IPS DF 6.9 (cell line): ENCODE measurements around the gene TCHHL1.
"Not testable (repeated sequence)": the region's sequence is repeated elsewhere in the genome, so short reads cannot be mapped to it uniquely, and the experiment has no call there.

Experiments
- DNase-seq: peaks from one replicate; pipeline ENCODE4 v3.0.0-alpha.2; 2013; ENCODE audit warnings: low read depth, low spot score
- H3K27ac ChIP-seq: one replicate; pipeline ENCODE4 v1.5.1; 2013; ENCODE audit warnings: low read length, control low read depth
- H3K27me3 ChIP-seq: 2 replicates; pipeline ENCODE4 v1.6.1; 2013; ENCODE audit warnings: mild to moderate bottlenecking, low read length; ENCODE audit not compliant: control insufficient read depth, insufficient read depth
- H3K36me3 ChIP-seq: 2 replicates; pipeline ENCODE4 v1.6.1; 2013; ENCODE audit warnings: low read length; ENCODE audit not compliant: control insufficient read depth, insufficient read depth
- H3K4me1 ChIP-seq: 2 replicates; pipeline ENCODE4 v1.6.1; 2013; ENCODE audit warnings: low read length; ENCODE audit not compliant: control insufficient read depth, insufficient read depth
- H3K4me3 ChIP-seq: 2 replicates; pipeline ENCODE4 v1.5.1; 2013; ENCODE audit warnings: mild to moderate bottlenecking, low read length
- H3K9me3 ChIP-seq: 2 replicates; pipeline ENCODE4 v1.6.1; 2013; ENCODE audit warnings: low read length, inconsistent platforms; ENCODE audit not compliant: control insufficient read depth, insufficient read depth
- WGBS: extraction: QIAGEN DNeasy Blood & Tissue Kit; methylation state at CpG from one replicate; pipeline ENCODE4 v1.1.7; 2013; ENCODE audit warnings: mixed read lengths, missing lambda C conversion rate; ENCODE audit not compliant: insufficient read length, insufficient coverage; 5-methylcytosine and 5-hydroxymethylcytosine counted together

Gene TCHHL1

GRCh38 chr1:152084853-152085252, 4.0 kb downstream of the TCHHL1 start:
- H3K27ac ChIP-seq: no peak overlapping the region
- whole genome bisulfite sequencing: 100% methylated on average over 1 of the region's 1 CpG
- no peaks in the 10 kb centered on the region for H3K9me3 ChIP-seq
- DNase-seq: no peak
- H3K4me1 ChIP-seq: no peaks in the 10 kb centered on the region
- no peak overlapping the region for H3K4me3 ChIP-seq
- H3K36me3 ChIP-seq: no peaks in the 10 kb centered on the region
- H3K27me3 ChIP-seq: no peaks in the 10 kb centered on the region

- not testable (repeated sequence) for H3K36me3 ChIP-seq, H3K4me3 ChIP-seq, H3K27ac ChIP-seq, H3K9me3 ChIP-seq, H3K4me1 ChIP-seq, DNase-seq, H3K27me3 ChIP-seq
- no CpG with 5 or more reads among the region's 17 CpGs for WGBS
Observed at GRCh38 chr1:152081026-152081425, 7.8 kb downstream of the TCHHL1 start.

GRCh38 chr1:152080494-152080893, 8.4 kb downstream of the TCHHL1 start:
- H3K4me1 ChIP-seq, H3K9me3 ChIP-seq, H3K4me3 ChIP-seq, DNase-seq, H3K27ac ChIP-seq, H3K36me3 ChIP-seq, H3K27me3 ChIP-seq: not testable (repeated sequence)
- no CpG with 5 or more reads among the region's 17 CpGs for WGBS

DNA sequence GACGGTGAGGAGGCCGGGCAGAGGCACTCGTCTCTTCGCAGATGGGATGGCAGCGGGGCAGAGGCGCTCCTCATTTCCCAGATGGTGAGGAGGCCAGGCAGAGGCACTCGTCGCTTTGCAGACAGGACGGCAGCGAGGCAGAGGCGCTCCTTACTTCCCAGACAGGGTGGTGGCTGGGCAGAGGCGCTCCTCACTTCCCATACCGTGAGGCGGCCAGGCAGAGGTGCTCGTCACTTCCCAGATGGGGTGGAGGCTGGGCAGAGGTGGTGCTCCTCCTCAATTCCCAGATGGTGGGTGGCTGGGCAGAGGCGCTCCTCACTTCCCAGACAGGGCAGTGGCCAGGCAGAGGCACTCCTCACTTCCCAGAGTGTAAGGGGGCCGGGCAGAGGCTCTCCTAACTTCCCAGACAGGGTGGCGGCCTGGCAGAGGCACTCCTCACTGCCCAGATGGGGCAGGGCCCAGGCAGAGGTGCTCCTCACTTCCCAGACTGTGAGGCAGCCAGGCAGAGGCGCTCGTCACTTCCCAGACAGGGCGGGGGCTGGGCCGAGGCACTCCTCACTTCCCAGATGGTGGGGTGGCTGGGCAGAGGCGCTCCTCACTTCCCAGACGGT, 9.9 kb downstream of the TCHHL1 start:
- H3K4me1 ChIP-seq: no peaks in the 10 kb centered on the region
- no peak for DNase-seq
- no peak overlapping the region for H3K27ac ChIP-seq
- no peaks in the 10 kb centered on the region for H3K36me3 ChIP-seq
- H3K4me3 ChIP-seq: no peak overlapping the region
- WGBS: no CpG with 5 or more reads among the region's 24 CpGs
- H3K27me3 ChIP-seq: no peaks in the 10 kb centered on the region
- H3K9me3 ChIP-seq: no peaks in the 10 kb centered on the region

GRCh38 chr1:152072311-152072710, 16.6 kb downstream of the TCHHL1 start:
- no peak overlapping the region for H3K27ac ChIP-seq
- no CpG with 5 or more reads among the region's 3 CpGs for whole genome bisulfite sequencing
- H3K36me3 ChIP-seq: no peaks in the 10 kb centered on the region

GRCh38 chr1:152071123-152071522, 17.7 kb downstream of the TCHHL1 start:
- no peaks in the 10 kb centered on the region for H3K36me3 ChIP-seq
- H3K27me3 ChIP-seq: no peaks in the 10 kb centered on the region
- H3K27ac ChIP-seq: no peak overlapping the region
- DNase-seq: no peak
- no CpG with 5 or more reads among the region's 3 CpGs for WGBS
- H3K4me1 ChIP-seq: no peaks in the 10 kb centered on the region; the same call in 1 of the 2 replicates
- no peaks in the 10 kb centered on the region for H3K9me3 ChIP-seq
- no peak overlapping the region for H3K4me3 ChIP-seq

More at GRCh38 chr1:152072311-152072710, 16.6 kb downstream of the TCHHL1 start:
- H3K27me3 ChIP-seq: no peaks in the 10 kb centered on the region
- no peak for DNase-seq
- no peak overlapping the region for H3K4me3 ChIP-seq
- no peaks in the 10 kb centered on the region; the same call in 1 of the 2 replicates for H3K4me1 ChIP-seq
- H3K9me3 ChIP-seq: no peaks in the 10 kb centered on the region

DNA sequence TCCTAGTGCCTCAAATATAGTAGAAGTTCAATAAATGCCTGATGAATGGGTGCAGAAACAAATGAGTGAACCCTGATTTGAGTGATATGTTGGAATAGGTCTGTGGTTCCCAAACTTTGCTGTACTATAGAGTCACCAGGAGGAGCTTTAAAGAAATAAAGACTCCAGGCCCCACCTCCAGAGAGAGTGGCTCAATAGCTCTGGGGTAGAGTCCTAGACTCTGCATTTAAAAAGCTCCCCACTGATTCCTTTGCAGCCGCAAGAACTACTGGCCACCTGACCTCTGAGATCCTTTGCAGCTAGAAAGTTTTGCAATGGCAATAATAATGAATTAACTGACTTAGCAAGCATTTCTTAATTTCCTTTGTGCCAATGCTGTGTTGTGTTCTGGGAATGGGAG, 20.9 kb downstream of the TCHHL1 start:
- no peaks in the 10 kb centered on the region for H3K36me3 ChIP-seq
- no peaks in the 10 kb centered on the region for H3K9me3 ChIP-seq
- WGBS: no CpG with 5 or more reads among the region's 1 CpG
- no peak overlapping the region for H3K4me3 ChIP-seq
- DNase-seq: no peak
- H3K27me3 ChIP-seq: no peaks in the 10 kb centered on the region
- H3K4me1 ChIP-seq: no peaks in the 10 kb centered on the region; the same call in 1 of the 2 replicates
- H3K27ac ChIP-seq: no peak overlapping the region

- Histone ChIP-seq H3K4me1 (no peaks in the 10 kb centered on the region; the same call in 1 of the 2 replicates), H3K9me3 (no peaks in the 10 kb centered on the region), H3K4me3 (no peak overlapping the region), H3K27ac (no peak overlapping the region), H3K27me3 (no peaks in the 10 kb centered on the region), H3K36me3 (no peaks in the 10 kb centered on the region)
- DNase-seq: no peak
Observed at GRCh38 chr1:152067150-152067549, 21.7 kb downstream of the TCHHL1 start.

DNA sequence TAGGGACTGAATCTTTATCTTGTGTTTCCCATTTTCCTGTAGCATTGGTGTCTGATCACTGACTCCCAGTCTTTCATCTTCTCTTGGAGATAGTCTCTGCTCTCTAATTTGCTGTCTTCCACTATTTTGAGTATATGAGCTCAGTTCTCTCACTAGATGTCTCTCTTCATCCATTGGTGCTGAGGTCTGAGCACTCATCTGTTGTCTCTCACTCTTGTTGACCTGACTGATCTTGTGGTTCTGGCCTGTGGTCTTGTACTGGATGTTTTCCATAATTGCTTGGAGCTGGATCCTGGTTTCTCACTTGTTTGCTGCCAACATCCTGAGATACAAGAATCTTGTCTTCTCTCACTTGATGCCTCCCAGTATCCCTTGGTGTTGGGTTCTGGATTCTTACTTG, 26.9 kb downstream of the TCHHL1 start:
- DNase-seq: no peak
- no peaks in the 10 kb centered on the region for H3K9me3 ChIP-seq
- H3K27me3 ChIP-seq: no peaks in the 10 kb centered on the region; the same call in 1 of the 2 replicates
- no peaks in the 10 kb centered on the region for H3K4me1 ChIP-seq
- H3K4me3 ChIP-seq: no peak overlapping the region
- no peak overlapping the region for H3K27ac ChIP-seq
- H3K36me3 ChIP-seq: no peaks in the 10 kb centered on the region

- Histone ChIP-seq H3K4me1 (peaks cover 3% of the 10 kb centered on the region; the same call in 1 of the 2 replicates), H3K36me3 (no peaks in the 10 kb centered on the region), H3K4me3 (no peak overlapping the region), H3K27me3 (no peaks in the 10 kb centered on the region; the same call in 1 of the 2 replicates), H3K9me3 (no peaks in the 10 kb centered on the region), H3K27ac (no peak overlapping the region)
- DNase-seq: no peak
- no CpG with 5 or more reads among the region's 13 CpGs for WGBS
Observed at GRCh38 chr1:152053375-152053774, 35.5 kb downstream of the TCHHL1 start.

GRCh38 chr1:152052606-152053005, 36.3 kb downstream of the TCHHL1 start:
- Histone ChIP-seq H3K9me3 (no peaks in the 10 kb centered on the region), H3K36me3 (no peaks in the 10 kb centered on the region), H3K27me3 (no peaks in the 10 kb centered on the region; the same call in 1 of the 2 replicates), H3K27ac (no peak overlapping the region), H3K4me3 (no peak overlapping the region), H3K4me1 (peaks cover 7% of the 10 kb centered on the region; the same call in 1 of the 2 replicates)
- DNase-seq: no peak
- WGBS: no CpG with 5 or more reads among the region's 11 CpGs
